GM06990 (cell line): ENCODE measurements around the gene DDX4.

Experiments
- DNase-seq: peaks from one replicate; pipeline ENCODE4 v3.0.0-alpha.2; 2011; ENCODE audit not compliant: insufficient read length; ENCODE audit errors: extremely low read depth
- H3K27me3 ChIP-seq: replicated peaks from 2 replicates; pipeline ENCODE4 v1.6.0; 2011; ENCODE audit warnings: low read length; ENCODE audit not compliant: control insufficient read depth, insufficient read depth
- H3K36me3 ChIP-seq: 2 replicates; pipeline ENCODE4 v1.5.1; 2011; ENCODE audit warnings: low read length; ENCODE audit not compliant: control insufficient read depth, insufficient read depth
- H3K4me3 ChIP-seq: replicated peaks from 2 replicates; pipeline ENCODE4 v1.5.1; 2011; ENCODE audit warnings: low read depth, mild to moderate bottlenecking, control low read depth, low read length
- CTCF ChIP-seq: IDR thresholded peaks from 2 replicates; pipeline ENCODE4 v1.5.1; 2011; ENCODE audit warnings: low read length, control low read depth, mild to moderate bottlenecking, inconsistent platforms; ENCODE audit not compliant: insufficient read depth, poor library complexity, severe bottlenecking

DDX4 gene

GRCh38 chr5:55860709-55861108, 122.8 kb downstream of the DDX4 start:
- no peak for TF ChIP-seq CTCF
- Histone ChIP-seq H3K27me3 (no peaks in the 10 kb centered on the region; the same call in 1 of the 2 replicates), H3K36me3 (no peaks in the 10 kb centered on the region), H3K4me3 (no peak overlapping the region)
- DNase-seq, result no peak

- TF ChIP-seq CTCF, result no peak
- Histone ChIP-seq H3K4me3 (no peak overlapping the region), H3K27me3 (no peaks in the 10 kb centered on the region; the same call in 1 of the 2 replicates), H3K36me3 (no peaks in the 10 kb centered on the region)
- DNase-seq, result no peak
These were observed 127.0 kb downstream of the DDX4 start for GRCh38 chr5:55864606-55865541.

- no peak for TF ChIP-seq CTCF
- no peak overlapping the region for H3K4me3 ChIP-seq
- no peak for DNase-seq
- H3K27me3 ChIP-seq, result no peaks in the 10 kb centered on the region; the same call in 1 of the 2 replicates
- H3K36me3 ChIP-seq, result no peaks in the 10 kb centered on the region
These were observed 128.0 kb downstream of the DDX4 start for GRCh38 chr5:55865831-55866230.

GRCh38 chr5:55866485-55866884, 128.6 kb downstream of the DDX4 start:
- no peak for TF ChIP-seq CTCF
- Histone ChIP-seq H3K27me3 (no peaks in the 10 kb centered on the region; the same call in 1 of the 2 replicates), H3K4me3 (no peak overlapping the region), H3K36me3 (no peaks in the 10 kb centered on the region)
- DNase-seq, result no peak
